ENCODE results near the gene CLUH. TPM values are rescaled to one million over a fixed set of nuclear protein-coding genes. Genes with fewer than 3 reads are reported as not detected.

CLUH gene, protein sequence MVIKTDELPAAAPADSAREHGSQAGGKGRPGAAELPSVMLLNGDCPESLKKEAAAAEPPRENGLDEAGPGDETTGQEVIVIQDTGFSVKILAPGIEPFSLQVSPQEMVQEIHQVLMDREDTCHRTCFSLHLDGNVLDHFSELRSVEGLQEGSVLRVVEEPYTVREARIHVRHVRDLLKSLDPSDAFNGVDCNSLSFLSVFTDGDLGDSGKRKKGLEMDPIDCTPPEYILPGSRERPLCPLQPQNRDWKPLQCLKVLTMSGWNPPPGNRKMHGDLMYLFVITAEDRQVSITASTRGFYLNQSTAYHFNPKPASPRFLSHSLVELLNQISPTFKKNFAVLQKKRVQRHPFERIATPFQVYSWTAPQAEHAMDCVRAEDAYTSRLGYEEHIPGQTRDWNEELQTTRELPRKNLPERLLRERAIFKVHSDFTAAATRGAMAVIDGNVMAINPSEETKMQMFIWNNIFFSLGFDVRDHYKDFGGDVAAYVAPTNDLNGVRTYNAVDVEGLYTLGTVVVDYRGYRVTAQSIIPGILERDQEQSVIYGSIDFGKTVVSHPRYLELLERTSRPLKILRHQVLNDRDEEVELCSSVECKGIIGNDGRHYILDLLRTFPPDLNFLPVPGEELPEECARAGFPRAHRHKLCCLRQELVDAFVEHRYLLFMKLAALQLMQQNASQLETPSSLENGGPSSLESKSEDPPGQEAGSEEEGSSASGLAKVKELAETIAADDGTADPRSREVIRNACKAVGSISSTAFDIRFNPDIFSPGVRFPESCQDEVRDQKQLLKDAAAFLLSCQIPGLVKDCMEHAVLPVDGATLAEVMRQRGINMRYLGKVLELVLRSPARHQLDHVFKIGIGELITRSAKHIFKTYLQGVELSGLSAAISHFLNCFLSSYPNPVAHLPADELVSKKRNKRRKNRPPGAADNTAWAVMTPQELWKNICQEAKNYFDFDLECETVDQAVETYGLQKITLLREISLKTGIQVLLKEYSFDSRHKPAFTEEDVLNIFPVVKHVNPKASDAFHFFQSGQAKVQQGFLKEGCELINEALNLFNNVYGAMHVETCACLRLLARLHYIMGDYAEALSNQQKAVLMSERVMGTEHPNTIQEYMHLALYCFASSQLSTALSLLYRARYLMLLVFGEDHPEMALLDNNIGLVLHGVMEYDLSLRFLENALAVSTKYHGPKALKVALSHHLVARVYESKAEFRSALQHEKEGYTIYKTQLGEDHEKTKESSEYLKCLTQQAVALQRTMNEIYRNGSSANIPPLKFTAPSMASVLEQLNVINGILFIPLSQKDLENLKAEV (N-terminal part only)
- 49.4 and 58.0 TPM in 2 replicates for total RNA-seq

GRCh38 chr17:2711608-2712299 lies at the start of gene CLUH:
Gene CLUH, minus strand, starts transcription at chr17:2711764. Its CDS starts 103 bp downstream, at chr17:2711661.

DNA sequence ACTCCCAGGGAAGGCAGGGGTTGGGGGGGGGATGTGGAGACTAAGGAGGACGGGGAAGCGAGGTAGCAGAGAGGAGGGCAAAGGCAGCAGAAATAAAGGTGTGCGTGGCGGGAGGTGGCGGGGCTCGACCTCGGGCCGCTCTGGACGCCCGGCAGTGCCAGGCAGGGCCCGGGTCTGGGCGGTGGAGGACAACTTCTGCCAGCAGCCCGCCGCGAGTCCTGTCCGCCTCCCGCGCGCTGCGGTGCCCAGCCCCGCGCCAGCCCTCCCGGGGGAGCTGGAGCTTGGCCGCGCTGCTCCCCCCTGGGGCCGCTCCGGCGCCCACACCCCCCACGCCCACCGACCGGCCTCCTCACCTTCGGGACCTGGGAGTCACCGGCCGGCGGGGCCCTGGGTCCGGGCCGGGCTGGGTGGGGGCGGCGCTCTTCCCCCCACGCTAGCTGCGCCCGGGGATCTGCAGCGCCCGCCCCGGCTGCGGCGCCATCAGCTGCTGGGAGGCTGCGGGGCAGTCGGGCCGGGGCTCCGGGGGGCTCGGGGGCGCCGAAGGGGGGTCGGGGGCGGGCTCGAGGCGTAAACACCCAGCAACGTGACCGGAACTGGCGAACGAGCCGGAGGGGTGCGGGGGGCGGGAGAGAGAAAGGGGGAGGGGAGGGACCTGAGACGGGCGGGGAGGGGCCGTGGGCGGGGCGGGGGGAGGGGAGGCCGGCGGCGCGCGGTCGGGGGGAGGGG lies 37.7 kb upstream of the CLUH start, which contains the start of gene CCDC92B:
Gene CCDC92B, minus strand, starts transcription at position 595 of the 726 bp plus-strand sequence. CDS start 14,507 bp downstream, outside the sequence.

Other genes with a start within 250 kb of the CLUH start
- gene METTL16, start 199.9 kb downstream of the CLUH start, total RNA-seq: 10.6 and 11.2 TPM in 2 replicates
- gene PAFAH1B1, start 118.1 kb downstream of the CLUH start, total RNA-seq: 90.3 and 108 TPM in 2 replicates
- gene CCDC92B, start 37.9 kb upstream of the CLUH start, total RNA-seq: not detected in 2 replicates
- gene RAP1GAP2, start 84.7 kb upstream of the CLUH start, total RNA-seq: 0.18 and 0.75 TPM in 2 replicates

Data from endothelial cell of coronary artery (primary cell).